Left lung (tissue), 10 donors: ENCODE results near the gene ABLIM3. TPM values are rescaled to one million over a fixed set of nuclear protein-coding genes. Genes with fewer than 3 reads are reported as not detected.

ENCODE experiments used
- ATAC-seq: fragments of 200-7000 bp; cut with Tn5 transposase; one replicate; pipeline ENCODE4 v1.9.1; 2020; ENCODE audit warnings: moderate library complexity
- DNase-seq, 4 donors: peaks; one replicate each; pipeline ENCODE4 v3.0.0-alpha.2; 2013 to 2020
- H3K27ac ChIP-seq, 2 donors: fragments of 200-600 bp; sonication (generic) in 1 of 2; one replicate each; pipeline versions ENCODE4 v1.5.0 to v1.8.0; 2020 to 2021
- H3K27me3 ChIP-seq, 2 donors: fragments of 200-600 bp; sonication (generic) in 1 of 2; one replicate each; pipeline versions ENCODE4 v1.5.0 to v1.8.0; 2020 to 2021
- H3K36me3 ChIP-seq, 2 donors: fragments of 200-600 bp; sonication (generic) in 1 of 2; one replicate each; pipeline versions ENCODE4 v1.5.0 to v1.8.0; 2020 to 2021
- H3K4me1 ChIP-seq, 2 donors: fragments of 200-600 bp; one replicate each; pipeline ENCODE4 v1.8.0; 2021
- H3K4me3 ChIP-seq, 2 donors: fragments of 200-600 bp; sonication (generic) in 1 of 2; one replicate each; pipeline versions ENCODE4 v1.5.0 to v1.8.0; 2020 to 2021; ENCODE audit warnings: mild to moderate bottlenecking in 1 of 2
- H3K9me3 ChIP-seq, 2 donors: fragments of 200-600 bp; sonication (generic) in 1 of 2; one replicate each; pipeline versions ENCODE4 v1.5.0 to v1.8.0; 2020 to 2021
- CTCF ChIP-seq, 2 donors: fragments of 200-600 bp; sonication (generic) in 1 of 2; IDR thresholded peaks; one replicate each; pipeline versions ENCODE4 v1.5.0 to v1.8.0; 2021; ENCODE audit warnings: antibody characterized with exemption in 2 of 2
- intact Hi-C, 2 donors: fragments of 100-400 bp; cut with DNase I; formaldehyde crosslinking; loops; one replicate each; pipeline versions ENCODE4 v1.11.2 to v1.14.2; 2022
- polyA plus RNA-seq, 6 donors: library from polyadenylated mRNA; unstranded; fragments of 120-200 nt; gene quantifications; one replicate each; pipeline ENCODE4 v1.2.1, GENCODE V29; 2013; ENCODE audit not compliant: insufficient read length in 6 of 6
- total RNA-seq, 2 donors: library from RNA; stranded (reverse); fragmentation: NEBNext Ultra II Directional; extraction: Animal tissue kit (Norgen Biotek cat#: 25700); gene quantifications; one replicate each; pipeline ENCODE4 v1.2.1, GENCODE V29; 2021
- donor health status: DM: no; HTN: yes; CAD: no.
- donor health status: DM: no; HTN: no; CAD: no.

Gene ABLIM3
- total and polyA plus RNA-seq, 8 donors: 33.2 to 145 (median 108) TPM

DNA sequence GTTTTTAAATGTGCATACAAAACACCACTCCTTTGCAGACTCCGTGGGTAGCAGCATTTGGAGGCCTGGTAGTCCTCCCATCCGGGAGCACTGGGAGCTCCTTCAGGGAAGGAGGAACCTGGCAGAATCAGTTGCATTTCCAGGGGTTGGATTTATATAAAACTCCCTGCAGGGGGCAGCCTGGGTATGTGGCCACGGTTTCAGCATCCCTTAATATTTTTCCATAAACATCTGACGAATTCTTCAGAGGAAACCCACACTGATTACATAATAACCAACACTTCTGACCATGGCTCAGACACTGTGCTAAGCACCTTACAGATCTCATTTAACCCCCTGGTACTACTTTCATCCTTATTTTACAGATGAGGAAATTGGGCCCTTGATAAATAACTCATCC lies 124.3 kb downstream of the ABLIM3 start:
- Histone ChIP-seq H3K27ac (no peak overlapping the region), H3K9me3 (peaks cover 0 to 10% of the 10 kb centered on the region in 2 donors), H3K27me3 (peaks cover 0 to 17% of the 10 kb centered on the region in 2 donors), H3K4me1 (no peaks in the 10 kb centered on the region), H3K36me3 (no peaks in the 10 kb centered on the region), H3K4me3 (no peak overlapping the region)
- ATAC-seq: peak; percentile 33
- intact Hi-C loops: no loop called here
- peak in 1 of 4 donors; percentile 43 for DNase-seq
- TF ChIP-seq CTCF (IDR thresholded peaks at IDR 0.05): peak in 1 of 2 donors; percentile 22

DNA sequence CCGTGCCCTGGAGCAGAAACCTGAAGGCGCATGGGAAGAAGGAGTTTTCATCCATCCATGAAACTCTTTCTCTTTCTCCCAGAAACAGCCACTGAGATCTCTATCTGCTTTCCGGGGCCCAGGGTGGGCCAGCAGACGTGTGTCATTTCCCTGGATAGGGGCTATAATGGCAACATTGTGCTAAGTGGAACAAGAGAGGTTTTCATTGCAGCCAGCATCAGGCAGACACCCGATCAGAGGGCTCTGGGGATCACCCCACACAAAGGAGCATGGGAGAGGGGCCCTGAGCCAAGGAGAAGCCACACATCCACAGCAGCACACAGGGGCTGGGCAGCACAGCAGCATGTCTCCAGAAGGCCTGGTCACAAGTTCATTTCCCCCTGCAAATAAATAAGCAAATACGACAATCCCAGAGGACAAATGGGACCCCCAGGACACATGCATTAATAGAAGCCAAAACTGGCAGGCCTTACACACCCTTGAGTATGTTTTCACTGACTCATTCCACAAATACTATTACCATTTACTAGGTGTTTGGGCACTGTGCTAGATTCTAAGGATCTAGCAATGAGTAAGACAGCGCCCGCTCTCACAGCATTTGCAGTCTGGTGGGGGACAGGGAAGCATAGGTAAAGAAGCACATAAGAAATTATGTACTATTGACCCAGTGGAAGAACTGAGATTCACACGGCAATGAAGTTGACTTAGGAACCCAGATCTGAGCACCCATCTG lies 126.1 kb downstream of the ABLIM3 start:
- DNase-seq: no peak
- no peak overlapping the region for H3K4me3 ChIP-seq
- H3K4me1 ChIP-seq: peaks cover 2 to 13% of the 10 kb centered on the region in 2 donors
- no peak overlapping the region for H3K27ac ChIP-seq
- intact Hi-C loops: no loop called here
- H3K27me3 ChIP-seq: peaks cover 0 to 36% of the 10 kb centered on the region in 2 donors
- ATAC-seq: no peak
- no peaks in the 10 kb centered on the region for H3K36me3 ChIP-seq
- TF ChIP-seq CTCF (IDR thresholded peaks at IDR 0.05): no peak
- H3K9me3 ChIP-seq: peaks cover 0 to 10% of the 10 kb centered on the region in 2 donors

DNA sequence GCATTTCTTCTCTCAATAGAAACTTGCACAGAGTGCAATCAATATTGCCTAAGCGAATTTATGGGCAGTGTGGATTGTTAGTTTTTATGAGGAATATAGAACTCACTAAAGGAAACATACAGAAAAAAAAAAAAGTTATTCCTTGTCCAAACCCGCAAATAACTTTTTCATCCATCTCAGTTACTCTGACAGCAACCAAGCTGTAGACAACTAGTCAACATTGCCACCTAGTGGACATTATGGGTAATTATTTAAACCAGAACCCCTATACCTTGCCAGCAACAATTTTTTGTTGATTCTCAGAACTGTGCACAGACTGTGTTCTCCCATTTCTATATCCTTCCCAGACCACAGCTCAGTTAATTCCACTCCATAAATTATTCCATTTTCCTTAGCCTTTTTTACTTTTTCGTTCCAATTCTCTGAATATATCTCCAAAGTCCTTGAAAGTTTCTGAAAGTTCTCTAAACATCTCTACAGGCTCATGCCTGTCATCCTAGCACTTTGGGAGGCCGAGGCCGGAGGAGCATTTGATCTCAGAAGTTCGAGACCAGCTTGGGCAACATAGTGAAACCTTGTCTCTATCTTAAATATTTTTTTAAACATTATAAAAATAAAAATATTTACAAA lies 127.8 kb downstream of the ABLIM3 start:
- peaks cover 0 to 47% of the 10 kb centered on the region in 2 donors for H3K27me3 ChIP-seq
- H3K27ac ChIP-seq: no peak overlapping the region
- H3K4me1 ChIP-seq: peaks cover 4 to 19% of the 10 kb centered on the region in 2 donors
- intact Hi-C loops: no loop called here
- no peaks in the 10 kb centered on the region for H3K36me3 ChIP-seq
- no peak for DNase-seq
- TF ChIP-seq CTCF (IDR thresholded peaks at IDR 0.05): peak; percentile 72 to 82
- peaks cover 0 to 10% of the 10 kb centered on the region in 2 donors for H3K9me3 ChIP-seq
- no peak overlapping the region for H3K4me3 ChIP-seq
- peak; percentile 49 for ATAC-seq

GRCh38 chr5:149271195-149271715 lies 130.0 kb downstream of the ABLIM3 start:
- intact Hi-C loops: no loop called here

More at GRCh38 chr5:149271195-149271715, 130.0 kb downstream of the ABLIM3 start:
- DNase-seq (peak in 2 of 4 donors; percentile 30 to 77), ATAC-seq (no peak)
- TF ChIP-seq CTCF (IDR thresholded peaks at IDR 0.05): no peak
- Histone ChIP-seq H3K27ac (peak overlapping the region; percentile 69 to 80), H3K4me1 (peaks cover 4 to 19% of the 10 kb centered on the region in 2 donors), H3K9me3 (peaks cover 0 to 10% of the 10 kb centered on the region in 2 donors), H3K36me3 (no peaks in the 10 kb centered on the region), H3K27me3 (peaks cover 0 to 43% of the 10 kb centered on the region in 2 donors), H3K4me3 (peak overlapping the region; percentile 44 to 55)
